Ishikawa (cell line): ENCODE data around the gene FSTL4.

Experiments
- CEBPB ChIP-seq: IDR thresholded peaks from 2 replicates; pipeline ENCODE4 v1.6.1; 2012
- CREB1 ChIP-seq: IDR thresholded peaks from 2 replicates; pipeline ENCODE4 v1.6.1; 2012; ENCODE audit warnings: low read depth
- EGR1 ChIP-seq: IDR thresholded peaks from 2 replicates; pipeline ENCODE4 v1.6.1; 2012
- EP300 ChIP-seq: IDR thresholded peaks from 2 replicates; pipeline ENCODE4 v1.6.1; 2012; ENCODE audit warnings: borderline replicate concordance
- FOXM1 ChIP-seq: IDR thresholded peaks from 2 replicates; pipeline ENCODE4 v1.6.1; 2012; ENCODE audit warnings: low read depth, borderline replicate concordance
- NFIC ChIP-seq: IDR thresholded peaks from 2 replicates; pipeline ENCODE4 v1.6.1; 2012
- RAD21 ChIP-seq: IDR thresholded peaks from 2 replicates; pipeline ENCODE4 v1.6.1; 2012; ENCODE audit warnings: low read depth
- TAF1 ChIP-seq: IDR thresholded peaks from 2 replicates; pipeline ENCODE4 v1.6.1; 2012; ENCODE audit warnings: low read depth, mild to moderate bottlenecking
- TCF12 ChIP-seq: IDR thresholded peaks from 2 replicates; pipeline ENCODE4 v1.6.1; 2012; ENCODE audit warnings: low read depth
- TEAD4 ChIP-seq: IDR thresholded peaks from 2 replicates; pipeline ENCODE4 v1.6.1; 2012
- YY1 ChIP-seq: IDR thresholded peaks from 2 replicates; pipeline ENCODE4 v1.6.1; 2012; ENCODE audit warnings: low read depth
- ZBTB7A ChIP-seq: IDR thresholded peaks from 2 replicates; pipeline ENCODE4 v1.6.1; 2012; ENCODE audit warnings: low read depth
- TF ChIP-seq, protein P1 (sequence below): IDR thresholded peaks from 2 replicates; pipeline ENCODE4 v1.6.1; 2012
- TF ChIP-seq, protein P2 (sequence below): IDR thresholded peaks from 2 replicates; pipeline ENCODE4 v1.6.1; 2012; ENCODE audit warnings: low read depth, mild to moderate bottlenecking
- TF ChIP-seq, protein P3 (sequence below): IDR thresholded peaks from 2 replicates; pipeline ENCODE4 v1.6.1; 2012

Gene FSTL4

DNA sequence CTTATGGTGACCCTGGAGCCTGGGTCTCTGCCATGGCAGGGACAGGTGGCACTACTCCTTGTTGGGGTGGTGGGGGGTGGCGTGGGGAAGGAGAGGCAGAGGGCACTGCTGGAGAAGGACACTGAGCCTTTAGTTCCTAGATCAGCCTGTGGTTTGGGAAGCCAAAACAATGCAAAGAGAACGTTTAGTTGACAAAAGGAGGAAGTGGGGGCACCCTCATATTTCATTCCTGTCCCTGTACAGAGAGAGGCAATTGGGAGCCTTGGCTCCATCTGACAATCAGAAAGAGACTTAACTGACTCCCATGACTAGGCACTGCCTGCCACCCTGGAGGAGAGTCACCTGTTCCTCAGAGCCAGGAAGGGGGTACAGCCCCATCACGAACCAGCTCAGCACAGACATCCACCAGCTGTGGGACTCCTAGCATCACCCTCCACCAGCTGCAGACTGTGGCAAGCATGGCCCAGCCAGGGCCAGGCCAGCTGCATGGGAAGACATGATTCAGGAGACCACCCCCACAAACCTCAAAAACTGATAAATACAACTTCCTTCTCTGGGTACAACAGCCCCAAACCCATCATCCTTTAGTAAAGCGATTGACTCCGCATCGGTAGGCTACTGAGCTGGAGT, 303.1 kb downstream of the FSTL4 start:
- TF ChIP-seq, protein P1, sequence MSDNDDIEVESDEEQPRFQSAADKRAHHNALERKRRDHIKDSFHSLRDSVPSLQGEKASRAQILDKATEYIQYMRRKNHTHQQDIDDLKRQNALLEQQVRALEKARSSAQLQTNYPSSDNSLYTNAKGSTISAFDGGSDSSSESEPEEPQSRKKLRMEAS = no peak
- TF ChIP-seq CEBPB (no peak), TEAD4 (no peak)

DNA sequence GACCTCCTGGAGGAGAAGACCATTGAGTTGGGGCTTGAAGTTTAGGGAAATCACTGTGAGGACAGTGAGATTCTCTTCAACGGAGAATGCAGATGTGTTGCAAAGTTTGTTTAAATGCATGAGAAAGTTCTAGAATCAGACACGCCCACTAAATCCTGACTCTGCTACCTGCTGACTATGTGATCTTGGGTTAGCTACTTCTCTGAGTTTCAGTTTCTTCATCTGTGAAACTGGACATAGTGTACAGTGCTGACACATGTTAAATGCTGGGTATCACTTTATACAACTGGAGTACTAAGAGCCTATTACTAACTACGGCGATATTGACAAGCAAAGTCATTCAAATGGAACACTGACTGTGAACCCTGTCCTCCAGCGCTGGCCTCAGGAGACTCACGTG, 305.1 kb downstream of the FSTL4 start:
- TF ChIP-seq RAD21 (no peak), TCF12 (no peak), EGR1 (no peak), NFIC (no peak), TEAD4 (no peak), YY1 (no peak), ZBTB7A (no peak)
- TF ChIP-seq, protein P2, sequence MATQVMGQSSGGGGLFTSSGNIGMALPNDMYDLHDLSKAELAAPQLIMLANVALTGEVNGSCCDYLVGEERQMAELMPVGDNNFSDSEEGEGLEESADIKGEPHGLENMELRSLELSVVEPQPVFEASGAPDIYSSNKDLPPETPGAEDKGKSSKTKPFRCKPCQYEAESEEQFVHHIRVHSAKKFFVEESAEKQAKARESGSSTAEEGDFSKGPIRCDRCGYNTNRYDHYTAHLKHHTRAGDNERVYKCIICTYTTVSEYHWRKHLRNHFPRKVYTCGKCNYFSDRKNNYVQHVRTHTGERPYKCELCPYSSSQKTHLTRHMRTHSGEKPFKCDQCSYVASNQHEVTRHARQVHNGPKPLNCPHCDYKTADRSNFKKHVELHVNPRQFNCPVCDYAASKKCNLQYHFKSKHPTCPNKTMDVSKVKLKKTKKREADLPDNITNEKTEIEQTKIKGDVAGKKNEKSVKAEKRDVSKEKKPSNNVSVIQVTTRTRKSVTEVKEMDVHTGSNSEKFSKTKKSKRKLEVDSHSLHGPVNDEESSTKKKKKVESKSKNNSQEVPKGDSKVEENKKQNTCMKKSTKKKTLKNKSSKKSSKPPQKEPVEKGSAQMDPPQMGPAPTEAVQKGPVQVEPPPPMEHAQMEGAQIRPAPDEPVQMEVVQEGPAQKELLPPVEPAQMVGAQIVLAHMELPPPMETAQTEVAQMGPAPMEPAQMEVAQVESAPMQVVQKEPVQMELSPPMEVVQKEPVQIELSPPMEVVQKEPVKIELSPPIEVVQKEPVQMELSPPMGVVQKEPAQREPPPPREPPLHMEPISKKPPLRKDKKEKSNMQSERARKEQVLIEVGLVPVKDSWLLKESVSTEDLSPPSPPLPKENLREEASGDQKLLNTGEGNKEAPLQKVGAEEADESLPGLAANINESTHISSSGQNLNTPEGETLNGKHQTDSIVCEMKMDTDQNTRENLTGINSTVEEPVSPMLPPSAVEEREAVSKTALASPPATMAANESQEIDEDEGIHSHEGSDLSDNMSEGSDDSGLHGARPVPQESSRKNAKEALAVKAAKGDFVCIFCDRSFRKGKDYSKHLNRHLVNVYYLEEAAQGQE = no peak
- TF ChIP-seq, protein P3, sequence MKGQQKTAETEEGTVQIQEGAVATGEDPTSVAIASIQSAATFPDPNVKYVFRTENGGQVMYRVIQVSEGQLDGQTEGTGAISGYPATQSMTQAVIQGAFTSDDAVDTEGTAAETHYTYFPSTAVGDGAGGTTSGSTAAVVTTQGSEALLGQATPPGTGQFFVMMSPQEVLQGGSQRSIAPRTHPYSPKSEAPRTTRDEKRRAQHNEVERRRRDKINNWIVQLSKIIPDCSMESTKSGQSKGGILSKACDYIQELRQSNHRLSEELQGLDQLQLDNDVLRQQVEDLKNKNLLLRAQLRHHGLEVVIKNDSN = no peak
- TF ChIP-seq, protein P1 = no peak

DNA sequence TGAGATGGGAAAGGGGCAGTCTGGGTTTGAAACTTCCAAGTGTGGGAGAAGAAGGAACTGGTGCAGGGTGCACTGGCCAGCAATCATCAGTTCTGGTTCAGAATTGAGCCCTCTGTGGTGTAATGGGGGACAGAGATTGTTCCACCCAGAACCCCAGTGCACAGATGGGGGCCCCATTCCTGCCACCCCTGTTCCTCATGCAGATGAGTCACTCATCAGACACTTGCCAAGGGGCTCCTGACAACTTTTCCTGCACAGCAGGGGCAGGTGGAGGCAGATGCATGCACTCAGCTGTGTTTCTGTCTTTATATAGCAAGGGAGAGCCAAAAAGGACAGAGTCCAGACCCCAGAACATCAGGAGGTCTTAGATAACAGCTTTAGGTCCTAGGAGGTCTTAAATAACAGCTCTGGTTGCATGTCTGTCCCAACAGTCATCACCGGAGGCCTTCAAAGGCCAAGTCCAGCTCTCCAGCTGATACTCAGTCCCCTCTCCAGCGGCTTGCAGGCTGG, 307.6 kb downstream of the FSTL4 start:
- no peak for TF ChIP-seq YY1
- TF ChIP-seq, protein P1 = no peak
- no peak for TF ChIP-seq CEBPB
- no peak for TF ChIP-seq EGR1
- no peak for TF ChIP-seq TEAD4
- no peak for TF ChIP-seq TCF12
- TF ChIP-seq EP300 = no peak
- no peak for TF ChIP-seq NFIC

DNA sequence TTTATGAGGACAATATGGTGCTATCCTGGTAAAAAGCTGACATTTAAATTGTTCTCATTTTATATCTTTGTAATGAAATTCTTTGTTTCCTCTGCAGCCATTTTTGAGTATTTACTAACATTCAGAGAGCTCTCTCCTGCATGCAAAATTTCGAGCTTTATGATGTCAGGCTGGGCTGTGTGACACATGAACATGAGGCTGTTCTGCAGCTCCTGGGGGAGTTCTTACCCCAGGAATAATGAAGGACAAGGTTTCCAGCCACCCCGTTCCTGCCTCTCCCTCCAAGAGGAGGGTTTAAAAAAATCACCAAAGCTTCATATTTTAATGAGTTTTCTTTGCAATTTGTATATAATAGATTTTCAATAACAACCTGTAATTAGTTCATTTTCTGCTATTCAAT, 308.2 kb downstream of the FSTL4 start:
- TF ChIP-seq, protein P2 = no peak
- TF ChIP-seq CEBPB = no peak
- no peak for TF ChIP-seq EP300
- no peak for TF ChIP-seq NFIC
- TF ChIP-seq RAD21 = no peak
- TF ChIP-seq, protein P3 = no peak
- TF ChIP-seq FOXM1 = no peak
- TF ChIP-seq ZBTB7A = no peak
- no peak for TF ChIP-seq YY1
- no peak for TF ChIP-seq TEAD4
- TF ChIP-seq, protein P1 = no peak
- no peak for TF ChIP-seq TCF12
- TF ChIP-seq TAF1 = no peak
- TF ChIP-seq EGR1 = no peak

DNA sequence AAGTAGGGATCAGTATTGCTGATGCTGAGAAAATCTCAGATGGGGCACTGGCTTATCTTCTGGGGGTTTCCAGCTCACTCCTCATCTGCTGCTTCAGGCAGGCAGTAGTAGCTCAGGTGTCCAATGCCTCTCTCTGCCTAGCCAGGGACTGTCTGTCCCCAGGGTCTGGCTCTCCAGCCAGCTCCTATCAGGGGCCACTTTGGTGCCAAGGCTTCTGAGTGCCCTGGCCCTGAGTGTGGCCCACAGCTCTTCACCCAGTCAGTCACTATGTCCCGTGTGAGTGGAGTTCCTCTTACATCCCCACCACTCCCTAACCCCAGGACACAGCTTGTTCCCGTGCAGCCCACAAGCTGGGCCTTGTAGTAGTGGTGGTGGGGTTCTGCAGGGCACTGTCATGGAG, 309.0 kb downstream of the FSTL4 start:
- TF ChIP-seq NFIC (no peak), TCF12 (no peak), YY1 (no peak), FOXM1 (no peak), CEBPB (no peak), TAF1 (no peak), ZBTB7A (no peak), TEAD4 (no peak), EP300 (no peak), EGR1 (no peak), RAD21 (no peak), CREB1 (no peak)
- TF ChIP-seq, protein P2 = no peak
- TF ChIP-seq, protein P3 = no peak
